CD4-positive, alpha-beta T cell treated with Interleukin-10 for 1 hour (primary cell): ENCODE data around the gene MPP2.
"Not testable (repeated sequence)": the region's sequence is repeated elsewhere in the genome, so short reads cannot be mapped to it uniquely, and the experiment has no call there.

ENCODE experiments used
- DNase-seq: peaks from one replicate; pipeline ENCODE4 v3.0.0-alpha.2; 2020

Gene MPP2

GRCh38 chr17:43844241-43844640, 63.1 kb downstream of the MPP2 start:
- DNase-seq: no peak

- no peak for DNase-seq
Measured at GRCh38 chr17:43842975-43843325, 64.4 kb downstream of the MPP2 start.

GRCh38 chr17:43842091-43842974, 65.0 kb downstream of the MPP2 start:
- DNase-seq: not testable (repeated sequence)

GRCh38 chr17:43841282-43841681, 66.1 kb downstream of the MPP2 start:
- no peak for DNase-seq

GRCh38 chr17:43840814-43841213, 66.5 kb downstream of the MPP2 start:
- no peak for DNase-seq

GRCh38 chr17:43839670-43840108, 67.6 kb downstream of the MPP2 start:
- no peak for DNase-seq

- no peak for DNase-seq
Measured at GRCh38 chr17:43834106-43834505, 73.2 kb downstream of the MPP2 start.

- peak; percentile 56 for DNase-seq
Measured at GRCh38 chr17:43832976-43833829, 74.1 kb downstream of the MPP2 start, which contains the start of gene MPP3. MPP3 (minus strand) TSS chr17:43833146; CDS start chr17:43831906, 1,240 bp downstream.

GRCh38 chr17:43832168-43832975, 75.0 kb downstream of the MPP2 start:
- no peak for DNase-seq

- DNase-seq: no peak
Measured at GRCh38 chr17:43831633-43832032, 75.7 kb downstream of the MPP2 start.

- no peak for DNase-seq
Measured at GRCh38 chr17:43830510-43831140, 76.7 kb downstream of the MPP2 start.

GRCh38 chr17:43829738-43830137, 77.6 kb downstream of the MPP2 start:
- DNase-seq: no peak

- no peak for DNase-seq
Measured at GRCh38 chr17:43827596-43827995, 79.7 kb downstream of the MPP2 start.

- no peak for DNase-seq
Measured at GRCh38 chr17:43826206-43826605, 81.1 kb downstream of the MPP2 start.

- DNase-seq: no peak
Measured at GRCh38 chr17:43825567-43825966, 81.8 kb downstream of the MPP2 start.
